NCI-H2107 treated with DMSO at 0.1 percent for 48 hours (cell line): ENCODE data around the gene CUL7.
"Not testable (repeated sequence)": the region's sequence is repeated elsewhere in the genome, so short reads cannot be mapped to it uniquely, and the experiment has no call there.

Source experiments
- DNase-seq: peaks from one replicate; lab custom pipeline; 2025; ENCODE audit not compliant: unreplicated experiment; lab: John Stamatoyannopoulos, UW

Gene CUL7

GRCh38 chr6:43016943-43017334 is 36.7 kb downstream of the CUL7 start:
- DNase-seq, result no peak

GRCh38 chr6:43016176-43016942 is 37.3 kb downstream of the CUL7 start:
- no peak for DNase-seq

GRCh38 chr6:43014434-43014909 is 39.2 kb downstream of the CUL7 start:
- no peak for DNase-seq

- DNase-seq, result peak; percentile 93
These were observed 39.7 kb downstream of the CUL7 start, which contains the start of the genes KLHDC3 and MEA1 for GRCh38 chr6:43013843-43014433. TSS of gene KLHDC3 (plus strand) at chr6:43014249. CDS start at chr6:43017193, 2,944 bp downstream. TSS of gene MEA1 (minus strand) at chr6:43013946. CDS start at chr6:43013813, 133 bp downstream.

GRCh38 chr6:43013097-43013842 is 40.4 kb downstream of the CUL7 start:
- DNase-seq, result no peak

- no peak for DNase-seq
These were observed 41.3 kb downstream of the CUL7 start for GRCh38 chr6:43012364-43012763.

GRCh38 chr6:43011207-43011606 is 42.4 kb downstream of the CUL7 start:
- no peak for DNase-seq

- DNase-seq, result no peak
These were observed 44.5 kb downstream of the CUL7 start for GRCh38 chr6:43009124-43009523.

GRCh38 chr6:43007126-43007525 is 46.5 kb downstream of the CUL7 start:
- no peak for DNase-seq

GRCh38 chr6:43006251-43006650 is 47.4 kb downstream of the CUL7 start:
- no peak for DNase-seq

GRCh38 chr6:43005844-43006243 is 47.8 kb downstream of the CUL7 start:
- DNase-seq, result no peak

GRCh38 chr6:43001843-43002242 is 51.8 kb downstream of the CUL7 start:
- no peak for DNase-seq

- DNase-seq, result not testable (repeated sequence)
These were observed 55.4 kb downstream of the CUL7 start for GRCh38 chr6:42998205-42998604.

- DNase-seq, result no peak
These were observed 57.1 kb downstream of the CUL7 start for GRCh38 chr6:42996513-42996912.

GRCh38 chr6:42993445-42993844 is 60.2 kb downstream of the CUL7 start:
- no peak for DNase-seq

- DNase-seq, result no peak
These were observed 63.7 kb downstream of the CUL7 start for GRCh38 chr6:42989923-42990322.

- no peak for DNase-seq
These were observed 65.1 kb downstream of the CUL7 start for GRCh38 chr6:42988486-42989020.
